ENCODE results near the gene FAM241B. TPM values are rescaled to one million over a fixed set of nuclear protein-coding genes. Genes with fewer than 3 reads are reported as not detected.

FAM241B gene
- total and polyA plus RNA-seq, 2 of the 4 experiments (the other 2 are of a cell fraction), result 0.18 to 1.4 TPM

DNA sequence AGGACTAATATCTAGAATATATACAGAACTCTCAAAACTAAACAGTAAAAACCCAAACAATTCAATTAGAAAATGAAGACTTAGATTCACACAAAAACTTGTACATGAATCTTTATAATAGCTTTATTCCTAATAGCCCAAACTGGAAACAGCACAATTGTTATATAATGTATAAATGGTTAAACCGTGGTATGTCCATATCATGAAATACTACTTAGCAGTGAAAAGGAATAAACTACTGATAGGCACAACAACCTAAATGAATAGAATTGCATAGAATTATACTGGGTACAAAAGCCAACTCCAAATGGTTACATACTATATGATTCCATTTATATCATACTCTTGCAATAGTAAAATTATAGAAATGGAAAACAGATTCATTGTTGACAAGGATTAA, 21.0 kb upstream of the FAM241B start:
- no TSS peak for BruUV-seq (replicated peaks)
- POLR2A ChIA-PET (ENCODE audit: unreplicated experiment), result no interaction called here
- H4K20me1 ChIP-seq (ENCODE audit: insufficient read depth, low read length), result no peaks in the 10 kb centered on the region
- DNase-seq, result no peak
- H3K79me1 ChIP-seq (ENCODE audit: low read depth in 1 of 2, low read length in 2 of 2), result no peaks in the 10 kb centered on the region
- H2BK15ac ChIP-seq (ENCODE audit: low read depth, low read length), result no peak overlapping the region
- no peak overlapping the region for H4K91ac ChIP-seq (ENCODE audit: insufficient read depth, low read depth, low read length)
- no peaks in the 10 kb centered on the region for H3K4me1 ChIP-seq (ENCODE audit: control insufficient read depth, insufficient read depth, low read length)
- no peak overlapping the region for H3K23ac ChIP-seq (ENCODE audit: low read depth, low read length)
- H3K4me3 ChIP-seq (ENCODE audit: insufficient read depth, low read depth, low read length), result no peak overlapping the region
- no peak overlapping the region for H4K8ac ChIP-seq (ENCODE audit: low read depth in 2 of 2, low read length in 2 of 2)
- no peak overlapping the region for H3K27ac ChIP-seq (ENCODE audit: insufficient read depth, low read length)
- peaks cover 8% of the 10 kb centered on the region for H3K27me3 ChIP-seq (ENCODE audit: control insufficient read depth, insufficient read depth, low read length)
- no peak overlapping the region for H4K5ac ChIP-seq (ENCODE audit: low read depth, low read length)
- intact Hi-C loops (cut with micrococcal nuclease) (no loop called here), in situ Hi-C loops (cut with MboI; ENCODE audit: low sequenced_read_pairs) (no loop called here), dilution Hi-C loops (cut with HindIII; ENCODE audit: low sequenced_read_pairs, unreplicated experiment) (no loop called here)
- H3K9ac ChIP-seq (ENCODE audit: low read depth, low read length), result no peak overlapping the region
- no peak overlapping the region for H3K4me2 ChIP-seq (ENCODE audit: low read depth, low read length)
- no peak overlapping the region for H3K4ac ChIP-seq (ENCODE audit: low read depth, low read length)
- TF ChIP-seq MXI1 (IDR thresholded peaks at IDR 0.05; ENCODE audit: borderline replicate concordance, low read depth, low read length) (no peak), MAFK (IDR thresholded peaks at IDR 0.05; ENCODE audit: low read depth, low read length) (no peak), FOS (IDR thresholded peaks at IDR 0.05; ENCODE audit: low read depth, low read length) (no peak)
- TF ChIP-seq, protein P1, sequence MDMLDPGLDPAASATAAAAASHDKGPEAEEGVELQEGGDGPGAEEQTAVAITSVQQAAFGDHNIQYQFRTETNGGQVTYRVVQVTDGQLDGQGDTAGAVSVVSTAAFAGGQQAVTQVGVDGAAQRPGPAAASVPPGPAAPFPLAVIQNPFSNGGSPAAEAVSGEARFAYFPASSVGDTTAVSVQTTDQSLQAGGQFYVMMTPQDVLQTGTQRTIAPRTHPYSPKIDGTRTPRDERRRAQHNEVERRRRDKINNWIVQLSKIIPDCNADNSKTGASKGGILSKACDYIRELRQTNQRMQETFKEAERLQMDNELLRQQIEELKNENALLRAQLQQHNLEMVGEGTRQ (IDR thresholded peaks at IDR 0.05; ENCODE audit: low read depth, low read length), result no peak
- TF ChIP-seq, protein P2, sequence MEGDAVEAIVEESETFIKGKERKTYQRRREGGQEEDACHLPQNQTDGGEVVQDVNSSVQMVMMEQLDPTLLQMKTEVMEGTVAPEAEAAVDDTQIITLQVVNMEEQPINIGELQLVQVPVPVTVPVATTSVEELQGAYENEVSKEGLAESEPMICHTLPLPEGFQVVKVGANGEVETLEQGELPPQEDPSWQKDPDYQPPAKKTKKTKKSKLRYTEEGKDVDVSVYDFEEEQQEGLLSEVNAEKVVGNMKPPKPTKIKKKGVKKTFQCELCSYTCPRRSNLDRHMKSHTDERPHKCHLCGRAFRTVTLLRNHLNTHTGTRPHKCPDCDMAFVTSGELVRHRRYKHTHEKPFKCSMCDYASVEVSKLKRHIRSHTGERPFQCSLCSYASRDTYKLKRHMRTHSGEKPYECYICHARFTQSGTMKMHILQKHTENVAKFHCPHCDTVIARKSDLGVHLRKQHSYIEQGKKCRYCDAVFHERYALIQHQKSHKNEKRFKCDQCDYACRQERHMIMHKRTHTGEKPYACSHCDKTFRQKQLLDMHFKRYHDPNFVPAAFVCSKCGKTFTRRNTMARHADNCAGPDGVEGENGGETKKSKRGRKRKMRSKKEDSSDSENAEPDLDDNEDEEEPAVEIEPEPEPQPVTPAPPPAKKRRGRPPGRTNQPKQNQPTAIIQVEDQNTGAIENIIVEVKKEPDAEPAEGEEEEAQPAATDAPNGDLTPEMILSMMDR (conservative IDR thresholded peaks at IDR 0.05; ENCODE audit: low read depth, low read length), result no peak
- TF ChIP-seq, protein P3, sequence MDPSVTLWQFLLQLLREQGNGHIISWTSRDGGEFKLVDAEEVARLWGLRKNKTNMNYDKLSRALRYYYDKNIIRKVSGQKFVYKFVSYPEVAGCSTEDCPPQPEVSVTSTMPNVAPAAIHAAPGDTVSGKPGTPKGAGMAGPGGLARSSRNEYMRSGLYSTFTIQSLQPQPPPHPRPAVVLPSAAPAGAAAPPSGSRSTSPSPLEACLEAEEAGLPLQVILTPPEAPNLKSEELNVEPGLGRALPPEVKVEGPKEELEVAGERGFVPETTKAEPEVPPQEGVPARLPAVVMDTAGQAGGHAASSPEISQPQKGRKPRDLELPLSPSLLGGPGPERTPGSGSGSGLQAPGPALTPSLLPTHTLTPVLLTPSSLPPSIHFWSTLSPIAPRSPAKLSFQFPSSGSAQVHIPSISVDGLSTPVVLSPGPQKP (IDR thresholded peaks at IDR 0.05; ENCODE audit: borderline replicate concordance, low read depth, low read length), result no peak
- no peak overlapping the region for H2BK5ac ChIP-seq (ENCODE audit: low read depth, low read length, poor library complexity, severe bottlenecking)
- no peak overlapping the region for H2AFZ ChIP-seq (replicated peaks; ENCODE audit: low read length, poor library complexity)
- H2BK120ac ChIP-seq (ENCODE audit: low read depth, low read length), result no peak overlapping the region
- no peak overlapping the region for H3K14ac ChIP-seq (replicated peaks; ENCODE audit: low read depth, low read length)
- no peak overlapping the region for H3K18ac ChIP-seq (ENCODE audit: low read depth, low read length)
- no peak overlapping the region for H2AK5ac ChIP-seq (ENCODE audit: low read depth, low read length)
- peaks cover 2% of the 10 kb centered on the region; the same call in 1 of the 2 replicates for H3K9me3 ChIP-seq (ENCODE audit: control insufficient read depth, insufficient read depth, low read length)
- no CpG with 5 or more reads among the region's 1 CpG for WGBS, 2 experiments (ENCODE audit: extremely low coverage in 2 of 2, insufficient read length in 1 of 2)
- no peak overlapping the region for H2AK9ac ChIP-seq (replicated peaks; ENCODE audit: low read depth, low read length, poor library complexity)
- no peak overlapping the region for H3K56ac ChIP-seq (ENCODE audit: extremely low read depth, insufficient read depth, low read length)
- no peak for ATAC-seq (ENCODE audit: low read depth)
- CTCF ChIA-PET, result no interaction called here
- H3K9me1 ChIP-seq (ENCODE audit: insufficient read depth, low read length), result no peaks in the 10 kb centered on the region
- H3K36me3 ChIP-seq (ENCODE audit: control insufficient read depth, insufficient read depth, low read length), result no peaks in the 10 kb centered on the region
- no peak overlapping the region for H2BK20ac ChIP-seq (ENCODE audit: low read depth, low read length)

All from IMR-90 (cell line).